B cell (primary cell): ENCODE measurements around the gene SLIT3.

Source experiments
- CTCF ChIP-seq: fragments of 200-600 bp; IDR thresholded peaks from one replicate; pipeline ENCODE4 v1.8.0; 2022; ENCODE audit warnings: antibody characterized with exemption, mild to moderate bottlenecking
- EZH2 ChIP-seq: IDR thresholded peaks from 2 replicates; pipeline ENCODE4 v1.6.1; 2012; ENCODE audit warnings: borderline replicate concordance, low read depth, mild to moderate bottlenecking, moderate library complexity, low read length; ENCODE audit not compliant: insufficient read depth, poor library complexity, severe bottlenecking

- TF ChIP-seq CTCF (no peak), EZH2 (no peak)
Observed at GRCh38 chr5:169142264-169142970, 158.5 kb downstream of the SLIT3 start.
